H1 (cell line): ENCODE results near the gene GPR31.
"Not testable (repeated sequence)": the region's sequence is repeated elsewhere in the genome, so short reads cannot be mapped to it uniquely, and the experiment has no call there.

Experiments used
- BRCA1 ChIP-seq: IDR thresholded peaks from 2 replicates; pipeline ENCODE4 v1.6.1; 2012; ENCODE audit warnings: low read depth, low read length, improper control_type of control experiment
- CBX5 ChIP-seq: fragments of 300-800, 300-1000 bp; sonication (generic); IDR thresholded peaks from 2 replicates; pipeline ENCODE4 v1.7.1; 2016; ENCODE audit warnings: antibody characterized with exemption, low read length, low read depth
- CEBPB ChIP-seq: IDR thresholded peaks from 2 replicates; pipeline ENCODE4 v1.6.1; 2012; ENCODE audit warnings: low read depth, low read length
- EZH2 ChIP-seq: fragments of 200-600 bp; sonication (generic); IDR thresholded peaks from 2 replicates; pipeline ENCODE4 v1.7.1; 2012; ENCODE audit warnings: low read depth, mild to moderate bottlenecking, moderate library complexity, low read length, inconsistent platforms; ENCODE audit not compliant: severe bottlenecking
- MAFK ChIP-seq: IDR thresholded peaks from 2 replicates; pipeline ENCODE4 v1.6.1; 2012; ENCODE audit warnings: low read depth, mild to moderate bottlenecking, improper control_type of control experiment, low read length
- POLR2A ChIP-seq, 2 experiments: IDR thresholded peaks; 1 replicate in 1 of 2; 2 replicates in 1 of 2; pipeline ENCODE4 v1.6.1; 2011; ENCODE audit warnings: low read depth in 2 of 2, low read length in 2 of 2, mild to moderate bottlenecking in 2 of 2; ENCODE audit errors: control extremely low read depth in 1 of 2
- POLR2AphosphoS5 ChIP-seq: IDR thresholded peaks from 2 replicates; pipeline ENCODE4 v1.6.1; 2011; ENCODE audit warnings: low read depth, low read length
- TAF1 ChIP-seq: IDR thresholded peaks from 2 replicates; pipeline ENCODE4 v1.6.1; 2011; ENCODE audit warnings: mild to moderate bottlenecking, low read depth, low read length
- ZNF274 ChIP-seq: IDR thresholded peaks from 2 replicates; pipeline ENCODE4 v1.7.0; 2012; ENCODE audit warnings: low read length, borderline replicate concordance; ENCODE audit errors: extremely low read depth
- TF ChIP-seq, protein P1 (sequence below), 3 experiments: IDR thresholded peaks; 1 replicate in 2 of 3; 2 replicates in 1 of 3; pipeline versions ENCODE4 v1.5.1 to v1.6.1; 2011; ENCODE audit warnings: low read length in 3 of 3, mild to moderate bottlenecking in 3 of 3, inconsistent platforms in 2 of 3, low read depth in 1 of 3, moderate library complexity in 1 of 3; ENCODE audit not compliant: insufficient read depth in 1 of 3; ENCODE audit errors: control extremely low read depth in 1 of 3
- TF ChIP-seq, protein P2 (sequence below): IDR thresholded peaks from 2 replicates; pipeline ENCODE4 v1.6.1; 2012; ENCODE audit warnings: low read length, inconsistent platforms

DNA sequence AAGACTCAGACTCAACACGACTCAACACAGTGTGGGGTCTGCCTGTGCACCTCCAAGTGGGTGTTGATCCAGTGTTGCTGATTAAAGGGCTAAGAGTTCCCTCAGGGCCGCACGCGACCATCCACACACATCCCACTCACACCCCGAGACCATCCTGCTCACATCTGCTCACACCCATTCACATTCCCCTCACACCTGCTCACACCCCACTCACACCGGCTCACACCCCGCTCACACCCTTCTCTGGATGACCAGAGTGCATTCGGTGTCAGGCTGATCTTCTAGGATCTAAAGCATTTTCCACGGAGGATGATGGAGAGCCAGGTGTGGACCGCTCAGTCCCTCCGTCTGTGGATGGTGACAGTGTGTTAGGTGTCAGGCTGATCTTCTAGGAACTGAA lies 13.5 kb upstream of the GPR31 start:
- TF ChIP-seq, protein P1, sequence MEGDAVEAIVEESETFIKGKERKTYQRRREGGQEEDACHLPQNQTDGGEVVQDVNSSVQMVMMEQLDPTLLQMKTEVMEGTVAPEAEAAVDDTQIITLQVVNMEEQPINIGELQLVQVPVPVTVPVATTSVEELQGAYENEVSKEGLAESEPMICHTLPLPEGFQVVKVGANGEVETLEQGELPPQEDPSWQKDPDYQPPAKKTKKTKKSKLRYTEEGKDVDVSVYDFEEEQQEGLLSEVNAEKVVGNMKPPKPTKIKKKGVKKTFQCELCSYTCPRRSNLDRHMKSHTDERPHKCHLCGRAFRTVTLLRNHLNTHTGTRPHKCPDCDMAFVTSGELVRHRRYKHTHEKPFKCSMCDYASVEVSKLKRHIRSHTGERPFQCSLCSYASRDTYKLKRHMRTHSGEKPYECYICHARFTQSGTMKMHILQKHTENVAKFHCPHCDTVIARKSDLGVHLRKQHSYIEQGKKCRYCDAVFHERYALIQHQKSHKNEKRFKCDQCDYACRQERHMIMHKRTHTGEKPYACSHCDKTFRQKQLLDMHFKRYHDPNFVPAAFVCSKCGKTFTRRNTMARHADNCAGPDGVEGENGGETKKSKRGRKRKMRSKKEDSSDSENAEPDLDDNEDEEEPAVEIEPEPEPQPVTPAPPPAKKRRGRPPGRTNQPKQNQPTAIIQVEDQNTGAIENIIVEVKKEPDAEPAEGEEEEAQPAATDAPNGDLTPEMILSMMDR (IDR thresholded peaks at IDR 0.05; ENCODE audit: control extremely low read depth in 1 of 3, insufficient read depth in 1 of 3, low read depth in 1 of 3, low read length in 3 of 3) = not testable (repeated sequence)
- not testable (repeated sequence) for TF ChIP-seq POLR2A (IDR thresholded peaks at IDR 0.05; ENCODE audit: control extremely low read depth in 1 of 2, low read depth in 2 of 2, low read length in 2 of 2); MAFK; ZNF274; POLR2AphosphoS5; TAF1; CEBPB; BRCA1; CBX5; EZH2
- TF ChIP-seq, protein P2, sequence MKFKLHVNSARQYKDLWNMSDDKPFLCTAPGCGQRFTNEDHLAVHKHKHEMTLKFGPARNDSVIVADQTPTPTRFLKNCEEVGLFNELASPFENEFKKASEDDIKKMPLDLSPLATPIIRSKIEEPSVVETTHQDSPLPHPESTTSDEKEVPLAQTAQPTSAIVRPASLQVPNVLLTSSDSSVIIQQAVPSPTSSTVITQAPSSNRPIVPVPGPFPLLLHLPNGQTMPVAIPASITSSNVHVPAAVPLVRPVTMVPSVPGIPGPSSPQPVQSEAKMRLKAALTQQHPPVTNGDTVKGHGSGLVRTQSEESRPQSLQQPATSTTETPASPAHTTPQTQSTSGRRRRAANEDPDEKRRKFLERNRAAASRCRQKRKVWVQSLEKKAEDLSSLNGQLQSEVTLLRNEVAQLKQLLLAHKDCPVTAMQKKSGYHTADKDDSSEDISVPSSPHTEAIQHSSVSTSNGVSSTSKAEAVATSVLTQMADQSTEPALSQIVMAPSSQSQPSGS = not testable (repeated sequence)
